A172 (cell line): ENCODE data around the gene ITGA8. TPM values are rescaled to one million over a fixed set of nuclear protein-coding genes. Genes with fewer than 3 reads are reported as not detected.
"Not testable (repeated sequence)": the region's sequence is repeated elsewhere in the genome, so short reads cannot be mapped to it uniquely, and the experiment has no call there.

ENCODE experiments used
- DNase-seq: peaks from one replicate; pipeline ENCODE4 v3.0.0-alpha.2; 2015; ENCODE audit warnings: low spot score
- total RNA-seq: library from RNA; depleted of rRNA; stranded (reverse); fragments of >200 nt; shearing (Covaris generic); gene quantifications from 2 replicates; pipeline ENCODE4 v1.2.3, GENCODE V29; 2014

Gene ITGA8
- total RNA-seq, 1 experiment from 2014 or later, result 2.1 TPM

- DNase-seq, result no peak
Measured at GRCh38 chr10:15494850-15495506, 224.7 kb downstream of the ITGA8 start.

GRCh38 chr10:15491856-15492642 lies 227.7 kb downstream of the ITGA8 start:
- no peak for DNase-seq

GRCh38 chr10:15489431-15489830 lies 230.3 kb downstream of the ITGA8 start:
- no peak for DNase-seq

DNA sequence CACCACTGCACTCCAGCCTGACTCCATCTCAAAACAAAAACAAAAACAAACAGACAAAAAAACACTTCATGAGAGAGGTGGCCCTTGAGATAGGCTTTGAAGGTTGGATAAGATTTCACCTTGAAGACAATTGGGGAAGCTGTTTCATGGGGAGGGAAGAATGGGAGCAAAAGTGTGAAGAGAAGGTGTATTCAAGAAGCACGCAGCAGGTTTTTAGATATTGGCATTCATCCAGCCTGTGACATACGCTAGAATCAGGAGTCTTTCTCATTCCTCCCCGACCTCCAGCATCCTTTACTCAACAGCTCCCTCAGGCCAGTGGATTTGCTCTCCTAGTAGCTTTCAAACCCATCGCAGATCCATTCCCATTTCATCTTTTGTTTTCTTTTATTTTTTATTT lies 232.3 kb downstream of the ITGA8 start:
- no peak for DNase-seq

DNA sequence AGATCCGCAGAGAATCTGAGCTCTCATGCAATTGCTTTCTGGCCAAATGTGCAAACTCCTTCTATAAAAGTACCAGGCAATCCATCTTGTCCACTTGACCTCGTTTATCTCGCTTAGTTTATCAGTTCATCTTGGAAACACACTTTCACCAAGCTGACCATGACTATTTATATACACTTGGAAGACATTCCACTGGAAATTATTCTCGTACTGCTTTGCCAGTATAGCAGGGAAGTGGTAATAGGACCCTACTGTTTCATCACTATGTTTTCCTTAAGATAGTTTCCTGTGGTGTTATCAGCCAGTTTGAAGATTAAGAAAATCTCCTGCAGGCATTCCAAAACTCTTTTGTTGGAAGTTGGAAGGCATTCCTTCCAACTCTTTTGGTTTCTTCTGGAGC lies 233.3 kb downstream of the ITGA8 start:
- DNase-seq, result peak; percentile 38

DNA sequence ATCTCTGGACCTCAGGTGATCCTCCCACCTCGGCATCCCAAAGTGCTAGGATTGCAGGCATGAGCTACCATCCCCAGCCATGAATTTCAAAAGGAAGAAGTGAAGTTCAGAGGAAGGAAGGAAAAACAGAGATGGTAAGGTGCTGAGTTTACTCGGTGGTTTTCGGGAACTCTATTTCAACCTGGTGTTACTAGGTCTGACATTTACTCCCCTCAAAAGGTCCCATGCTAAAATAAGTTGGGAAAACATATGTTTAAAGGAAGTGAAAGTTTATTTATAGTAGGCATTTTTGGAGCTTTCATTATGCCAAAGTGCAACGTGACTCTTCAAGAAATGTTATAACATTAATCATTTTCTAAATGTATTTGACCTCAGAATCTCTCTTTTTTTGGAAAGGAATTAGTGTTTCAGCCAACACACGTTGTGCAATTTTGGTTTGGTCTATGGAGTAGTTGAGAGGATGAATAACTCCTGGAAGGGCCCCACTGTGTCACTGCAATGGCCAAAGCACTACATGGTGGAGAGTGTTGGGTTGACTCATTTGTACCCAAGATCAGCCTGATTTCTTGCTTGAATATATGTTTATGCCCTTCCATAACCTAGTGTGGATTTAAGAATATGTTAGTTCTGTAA lies 233.9 kb downstream of the ITGA8 start:
- DNase-seq, result no peak

DNA sequence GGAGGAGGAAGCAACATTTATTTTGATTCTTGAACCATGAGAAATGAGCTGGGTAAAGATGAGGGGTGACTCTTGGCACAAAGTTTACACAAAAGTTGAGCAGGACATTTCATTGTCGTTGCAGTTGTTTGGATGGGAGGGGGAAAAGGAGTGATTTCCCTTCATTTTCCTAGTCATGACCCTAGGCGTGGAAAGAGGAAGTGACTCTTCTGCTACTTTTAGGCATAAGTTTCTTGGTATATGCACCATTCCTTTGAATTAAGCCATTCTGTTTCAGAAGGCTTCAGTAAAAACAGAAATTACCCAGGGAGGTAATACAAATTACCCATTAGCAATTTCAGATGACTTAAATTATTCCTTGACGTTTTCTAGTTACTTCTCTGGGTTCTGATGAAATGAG lies 234.7 kb downstream of the ITGA8 start:
- no peak for DNase-seq

- DNase-seq, result no peak
Measured at GRCh38 chr10:15484128-15484527, 235.6 kb downstream of the ITGA8 start.

- no peak for DNase-seq
Measured at GRCh38 chr10:15483215-15484075, 236.3 kb downstream of the ITGA8 start.

DNA sequence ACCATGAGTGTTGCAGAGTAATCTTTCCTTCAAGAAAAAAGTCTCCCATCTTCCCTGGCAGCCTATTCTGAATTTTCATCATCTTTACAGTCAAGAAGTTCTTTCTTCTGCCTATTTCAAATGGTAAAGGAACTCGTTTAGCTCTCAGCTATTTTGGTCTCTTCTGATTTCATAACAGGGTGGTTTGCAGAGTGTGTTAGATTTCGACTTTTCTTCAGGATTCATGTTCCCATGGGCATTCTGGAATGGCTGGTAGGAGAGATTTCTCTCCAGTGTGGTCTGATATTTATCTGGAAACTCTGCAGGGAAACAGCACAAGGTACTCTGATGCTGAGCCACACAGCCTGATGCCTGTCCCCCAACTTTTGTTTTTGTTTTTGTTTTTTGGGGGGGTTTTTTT lies 237.6 kb downstream of the ITGA8 start:
- DNase-seq, result no peak

DNA sequence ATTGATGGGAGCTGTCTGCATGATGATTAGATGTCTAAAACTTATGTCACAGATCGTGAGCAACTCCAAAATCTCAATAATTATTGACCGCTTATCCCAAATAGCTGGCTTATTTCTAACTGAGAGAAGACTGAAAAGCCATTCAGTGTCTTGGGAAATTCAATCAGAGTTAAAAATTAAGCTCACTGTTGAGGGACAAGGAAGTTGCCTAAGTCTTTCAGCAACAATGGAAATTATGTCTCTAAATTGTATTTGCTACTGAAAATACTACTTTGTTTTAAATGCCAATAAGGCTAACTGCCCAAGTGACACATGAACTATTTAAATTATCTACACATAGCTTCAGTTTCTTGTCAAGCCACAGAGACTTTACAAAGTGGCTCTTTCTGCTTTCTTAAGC lies 240.8 kb downstream of the ITGA8 start:
- no peak for DNase-seq

DNA sequence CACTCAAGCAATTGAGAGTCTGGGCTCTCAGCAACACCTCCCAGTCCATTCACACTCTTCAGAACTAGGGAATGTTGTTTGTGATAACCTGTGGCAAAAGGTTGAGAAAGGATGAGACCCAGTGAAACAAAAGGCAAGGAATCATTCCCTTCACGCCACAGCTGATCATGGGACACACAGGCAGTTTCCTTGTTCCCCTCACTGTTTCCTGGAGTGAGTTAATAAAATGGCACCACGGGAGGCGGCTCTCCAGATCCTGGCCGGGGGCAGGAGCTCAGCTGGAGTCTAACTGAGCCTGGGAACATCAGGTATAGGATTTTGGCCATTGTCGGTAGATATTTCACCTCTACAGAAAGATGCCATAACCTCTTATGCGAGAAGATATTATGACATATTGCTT lies 241.3 kb downstream of the ITGA8 start:
- no peak for DNase-seq

DNA sequence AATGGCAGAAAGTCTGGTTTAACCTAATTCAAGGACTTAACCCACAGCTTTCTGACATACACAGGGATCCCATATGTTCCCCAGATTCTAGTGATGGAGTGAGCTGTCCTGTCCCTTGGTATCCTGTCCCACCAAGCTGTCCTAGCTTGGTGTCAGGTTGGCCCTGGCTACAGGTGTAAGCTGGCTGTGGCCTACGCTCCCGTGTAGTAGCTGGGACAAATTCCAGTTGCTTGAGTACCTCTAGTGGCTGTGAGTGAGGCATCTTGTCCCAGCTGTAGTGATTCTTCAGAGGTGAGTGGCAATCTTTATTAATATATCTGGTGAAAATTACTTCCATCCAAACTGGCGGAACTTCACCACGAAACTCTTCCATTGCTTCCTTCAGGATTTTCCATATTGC lies 243.4 kb downstream of the ITGA8 start:
- no peak for DNase-seq

DNA sequence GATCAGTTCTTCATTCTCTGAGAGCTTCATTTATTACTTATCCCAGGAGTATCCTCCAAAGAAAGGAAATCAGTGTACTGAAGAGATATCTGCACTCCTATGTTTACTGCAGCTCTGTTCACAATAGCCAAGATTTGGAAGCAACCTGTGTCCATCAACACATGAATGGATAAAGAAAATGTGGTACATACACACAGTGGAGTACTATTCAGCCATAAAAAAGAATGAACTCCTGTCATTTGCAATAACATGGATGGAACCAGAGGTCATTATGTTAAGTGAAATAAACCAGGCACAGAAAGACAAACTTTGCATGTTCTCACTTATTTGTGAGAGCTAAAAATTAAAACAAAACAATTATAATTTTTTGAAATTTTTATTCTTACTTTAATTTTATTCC lies 244.3 kb downstream of the ITGA8 start:
- DNase-seq, result not testable (repeated sequence)

DNA sequence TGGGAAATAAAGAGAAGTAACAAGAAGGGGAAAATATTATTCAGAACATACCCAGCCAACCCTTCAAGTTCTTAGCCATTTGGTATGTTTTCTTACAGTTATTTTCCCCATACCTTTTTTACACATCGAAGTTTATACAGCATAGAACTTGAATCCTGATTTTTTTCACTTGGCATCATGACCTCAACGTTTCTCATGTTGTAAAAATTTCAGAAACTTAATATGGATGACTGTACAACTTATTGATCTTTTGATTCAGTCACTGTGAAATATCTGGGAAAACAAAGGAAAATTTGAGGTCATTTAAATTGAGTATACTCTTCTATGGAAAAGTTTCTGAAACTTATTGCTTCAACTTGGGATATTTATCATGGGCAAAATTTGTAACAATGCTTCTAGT lies 245.1 kb downstream of the ITGA8 start:
- no peak for DNase-seq

- DNase-seq, result no peak
Measured at GRCh38 chr10:15473396-15473767, 246.3 kb downstream of the ITGA8 start.

- no peak for DNase-seq
Measured at GRCh38 chr10:15472431-15473395, 247.0 kb downstream of the ITGA8 start.

- no peak for DNase-seq
Measured at GRCh38 chr10:15472008-15472407, 247.7 kb downstream of the ITGA8 start.

DNA sequence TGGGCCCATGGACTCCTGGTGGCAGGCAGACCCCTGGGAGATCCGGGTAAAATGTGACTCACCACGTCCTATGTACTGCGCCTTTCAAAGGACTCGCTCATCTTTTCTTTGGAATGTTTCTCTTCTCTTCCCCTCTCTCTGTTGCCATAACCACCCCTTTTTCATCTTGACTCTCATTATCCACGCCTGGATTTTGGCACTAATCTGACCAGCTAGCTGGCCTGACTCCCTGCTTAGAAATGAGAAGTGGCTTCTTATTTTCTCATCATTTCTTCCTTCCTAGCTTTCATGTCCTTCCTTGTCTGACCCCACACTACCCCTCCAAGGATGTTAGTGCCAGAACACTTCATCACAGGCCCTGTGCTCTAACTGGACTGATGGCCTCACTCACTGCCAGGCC lies 250.6 kb downstream of the ITGA8 start:
- no peak for DNase-seq

DNA sequence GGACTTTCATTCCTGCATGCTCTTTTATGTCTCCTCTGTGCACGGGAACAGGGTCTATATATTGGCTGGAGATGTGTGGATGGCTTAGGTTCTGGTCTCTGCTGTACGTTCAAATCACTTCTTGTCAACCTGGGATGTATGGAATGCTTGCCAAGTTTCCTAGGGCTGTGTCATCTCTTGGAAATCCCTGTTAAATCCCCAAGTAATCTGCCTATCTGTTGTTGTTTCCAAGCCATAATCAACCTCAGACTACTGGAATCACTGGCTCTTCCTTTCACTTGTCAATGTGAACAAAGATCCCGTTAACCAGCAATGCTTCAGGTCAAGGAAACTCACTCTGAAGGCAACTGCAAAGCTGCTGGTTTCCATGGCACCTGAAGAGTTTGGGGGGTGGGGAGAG lies 255.3 kb downstream of the ITGA8 start:
- DNase-seq, result no peak
